HepG2 (cell line): ENCODE results near the gene CCDC28A. TPM values are rescaled to one million over a fixed set of nuclear protein-coding genes. Genes with fewer than 3 reads are reported as not detected.
A peak's percentile ranks its signal among the peaks of the same experiment; 100 is the strongest.

ENCODE experiments used
- ARHGAP35 ChIP-seq: sonication (generic); formaldehyde crosslinking; IDR thresholded peaks from 2 replicates; pipeline ENCODE4 v1.9.0; 2022; ENCODE audit warnings: mild to moderate bottlenecking, inconsistent platforms, moderate library complexity, missing genetic modification reagents, borderline replicate concordance
- MTF2 ChIP-seq: sonication (generic); formaldehyde crosslinking; IDR thresholded peaks from 2 replicates; pipeline ENCODE4 v1.5.0; 2020; ENCODE audit warnings: missing genetic modification reagents, borderline replicate concordance
- REL ChIP-seq: sonication (generic); formaldehyde crosslinking; conservative IDR thresholded peaks from 2 replicates; pipeline ENCODE4 v1.8.0; 2022; ENCODE audit warnings: mild to moderate bottlenecking, missing genetic modification reagents, moderate library complexity
- YY1 ChIP-seq: IDR thresholded peaks from 2 replicates; pipeline ENCODE4 v1.6.1; 2011; ENCODE audit warnings: low read length, low read depth, moderate library complexity, mild to moderate bottlenecking; ENCODE audit not compliant: insufficient read depth, insufficient replicate concordance
- ZIK1 ChIP-seq: sonication (generic); formaldehyde crosslinking; IDR thresholded peaks from 2 replicates; pipeline ENCODE4 v1.5.0; 2020; ENCODE audit warnings: mild to moderate bottlenecking, low read depth, missing genetic modification reagents, borderline replicate concordance
- ZNF230 ChIP-seq: sonication (generic); formaldehyde crosslinking; IDR thresholded peaks from 2 replicates; pipeline ENCODE4 v1.4.0; 2020; ENCODE audit warnings: mild to moderate bottlenecking, missing genetic modification reagents
- ZNF75D ChIP-seq: sonication (generic); formaldehyde crosslinking; IDR thresholded peaks from 2 replicates; pipeline ENCODE4 v1.8.1; 2023; ENCODE audit warnings: missing genetic modification reagents, mild to moderate bottlenecking, borderline replicate concordance
- ZNF773 ChIP-seq: sonication (generic); formaldehyde crosslinking; IDR thresholded peaks from 2 replicates; pipeline ENCODE4 v1.4.0; 2020; ENCODE audit warnings: missing genetic modification reagents, borderline replicate concordance
- polyA plus RNA-seq, 8 experiments: library from polyadenylated mRNA; depleted of rRNA in 3 of 8; stranded (reverse) in 7 of 8; unstranded in 1 of 8; fragments of >200 nt; fragmentation: Illumina TruSeq in 4 of 8; extraction: Trizol in 4 of 8; gene quantifications; 2 replicates each; pipeline versions ENCODE4 v1.2.1 to v1.2.3, GENCODE V29; 2011 to 2016; ENCODE audit warnings: low read depth in 4 of 8, missing spikeins in 1 of 8, mixed read lengths in 1 of 8; ENCODE audit not compliant: insufficient read depth in 1 of 8
- total RNA-seq, 5 experiments: library from RNA; depleted of rRNA; stranded (reverse); fragments of >200 nt; fragmentation: Illumina TruSeq; extraction: Trizol; gene quantifications; 2 replicates each; pipeline ENCODE4 v1.2.3, GENCODE V29; 2016; ENCODE audit warnings: low read depth in 1 of 5
- TF ChIP-seq, protein P1 (sequence below): sonication (generic); formaldehyde crosslinking; IDR thresholded peaks from 2 replicates; pipeline ENCODE4 v1.4.0; 2020; ENCODE audit warnings: missing genetic modification reagents, low read depth, mild to moderate bottlenecking, borderline replicate concordance
- TF ChIP-seq, protein P2 (sequence below), 2 experiments: IDR thresholded peaks; 2 replicates each; pipeline ENCODE4 v1.6.1; 2011 to 2012; ENCODE audit warnings: low read length in 2 of 2, borderline replicate concordance in 1 of 2, low read depth in 1 of 2, mild to moderate bottlenecking in 1 of 2, moderate library complexity in 1 of 2
- TF ChIP-seq, protein P3 (sequence below): sonication (generic); formaldehyde crosslinking; IDR thresholded peaks from 2 replicates; pipeline ENCODE4 v1.8.1; 2023; ENCODE audit warnings: mild to moderate bottlenecking, missing genetic modification reagents

Gene CCDC28A
- total and polyA plus RNA-seq, 2 of the 13 experiments (the other 11 are each of a cell fraction or from before 2014, with no cell fraction given) = 15.8 TPM

DNA sequence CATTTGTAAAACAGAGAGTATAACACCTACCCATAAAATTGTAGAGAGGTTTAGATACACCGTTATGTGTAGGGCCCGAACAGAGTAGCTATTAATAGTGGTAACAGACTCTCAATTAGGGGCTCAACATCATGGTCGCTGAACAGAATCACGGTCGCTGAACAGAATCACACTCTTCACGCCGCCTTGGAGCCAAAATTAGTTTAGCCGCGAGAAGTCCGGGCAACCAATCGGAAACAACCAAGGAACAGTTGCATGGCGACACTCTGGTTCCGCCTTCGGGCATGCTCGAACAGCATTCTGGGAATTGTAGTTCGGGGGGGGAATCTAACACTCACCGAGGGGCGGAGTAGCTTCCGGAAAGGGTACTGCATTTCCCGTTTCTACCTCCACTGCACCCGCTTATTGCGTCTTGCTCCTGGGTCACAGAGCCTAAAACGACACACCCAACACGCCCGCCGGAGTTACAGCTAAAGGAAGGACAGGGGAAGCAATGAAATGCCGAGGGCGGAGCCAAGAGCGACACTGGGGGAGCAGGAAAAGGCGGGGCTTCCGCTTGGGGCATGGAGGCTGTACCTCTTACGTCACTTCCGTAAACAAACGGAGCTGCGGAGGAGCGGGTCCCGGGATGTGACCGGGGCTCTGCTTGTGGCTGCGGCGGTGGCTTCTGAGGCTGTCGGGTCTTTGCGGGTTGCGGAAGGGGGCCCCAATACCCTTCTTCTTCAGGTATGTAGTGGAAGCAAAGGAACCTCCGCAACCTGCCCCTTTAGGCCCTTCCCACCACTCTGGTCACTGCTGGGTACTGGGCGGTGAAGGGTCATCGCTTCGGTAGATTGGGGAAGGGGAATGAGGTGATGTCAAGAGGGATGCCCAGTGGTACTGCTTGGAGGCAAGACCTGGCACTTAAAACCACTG lies at the start of gene CCDC28A (continued):
- peak; percentile 75 for TF ChIP-seq YY1
- TF ChIP-seq ZNF230 = no peak
- TF ChIP-seq MTF2 (CRISPR knock-in tag) = 0 out of 2 replicates have a peak, but pooled peaks have one; percentile 60
- no peak for TF ChIP-seq ZIK1
- TF ChIP-seq, protein P1, sequence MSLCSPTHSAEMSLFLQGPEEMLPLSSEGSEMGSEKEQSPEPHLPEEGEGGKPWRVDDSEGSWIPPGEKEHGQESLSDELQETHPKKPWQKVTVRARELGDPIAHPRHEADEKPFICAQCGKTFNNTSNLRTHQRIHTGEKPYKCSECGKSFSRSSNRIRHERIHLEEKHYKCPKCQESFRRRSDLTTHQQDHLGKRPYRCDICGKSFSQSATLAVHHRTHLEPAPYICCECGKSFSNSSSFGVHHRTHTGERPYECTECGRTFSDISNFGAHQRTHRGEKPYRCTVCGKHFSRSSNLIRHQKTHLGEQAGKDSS = peak; percentile 89; the same call in 1 of the 2 replicates
- TF ChIP-seq, protein P2, sequence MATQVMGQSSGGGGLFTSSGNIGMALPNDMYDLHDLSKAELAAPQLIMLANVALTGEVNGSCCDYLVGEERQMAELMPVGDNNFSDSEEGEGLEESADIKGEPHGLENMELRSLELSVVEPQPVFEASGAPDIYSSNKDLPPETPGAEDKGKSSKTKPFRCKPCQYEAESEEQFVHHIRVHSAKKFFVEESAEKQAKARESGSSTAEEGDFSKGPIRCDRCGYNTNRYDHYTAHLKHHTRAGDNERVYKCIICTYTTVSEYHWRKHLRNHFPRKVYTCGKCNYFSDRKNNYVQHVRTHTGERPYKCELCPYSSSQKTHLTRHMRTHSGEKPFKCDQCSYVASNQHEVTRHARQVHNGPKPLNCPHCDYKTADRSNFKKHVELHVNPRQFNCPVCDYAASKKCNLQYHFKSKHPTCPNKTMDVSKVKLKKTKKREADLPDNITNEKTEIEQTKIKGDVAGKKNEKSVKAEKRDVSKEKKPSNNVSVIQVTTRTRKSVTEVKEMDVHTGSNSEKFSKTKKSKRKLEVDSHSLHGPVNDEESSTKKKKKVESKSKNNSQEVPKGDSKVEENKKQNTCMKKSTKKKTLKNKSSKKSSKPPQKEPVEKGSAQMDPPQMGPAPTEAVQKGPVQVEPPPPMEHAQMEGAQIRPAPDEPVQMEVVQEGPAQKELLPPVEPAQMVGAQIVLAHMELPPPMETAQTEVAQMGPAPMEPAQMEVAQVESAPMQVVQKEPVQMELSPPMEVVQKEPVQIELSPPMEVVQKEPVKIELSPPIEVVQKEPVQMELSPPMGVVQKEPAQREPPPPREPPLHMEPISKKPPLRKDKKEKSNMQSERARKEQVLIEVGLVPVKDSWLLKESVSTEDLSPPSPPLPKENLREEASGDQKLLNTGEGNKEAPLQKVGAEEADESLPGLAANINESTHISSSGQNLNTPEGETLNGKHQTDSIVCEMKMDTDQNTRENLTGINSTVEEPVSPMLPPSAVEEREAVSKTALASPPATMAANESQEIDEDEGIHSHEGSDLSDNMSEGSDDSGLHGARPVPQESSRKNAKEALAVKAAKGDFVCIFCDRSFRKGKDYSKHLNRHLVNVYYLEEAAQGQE (IDR thresholded peaks at IDR 0.05; ENCODE audit: borderline replicate concordance in 1 of 2, low read depth in 1 of 2, low read length in 2 of 2) = peak in 1 of 2 experiments; percentile 5; a peak in 1 of 4 replicates
- 0 out of 2 replicates have a peak, but pooled peaks have one; percentile 47 for TF ChIP-seq ARHGAP35 (CRISPR knock-in tag)
- TF ChIP-seq REL (CRISPR knock-in tag) = 0 out of 2 replicates have a peak, but pooled peaks have one; percentile 32
- TF ChIP-seq, protein P3, sequence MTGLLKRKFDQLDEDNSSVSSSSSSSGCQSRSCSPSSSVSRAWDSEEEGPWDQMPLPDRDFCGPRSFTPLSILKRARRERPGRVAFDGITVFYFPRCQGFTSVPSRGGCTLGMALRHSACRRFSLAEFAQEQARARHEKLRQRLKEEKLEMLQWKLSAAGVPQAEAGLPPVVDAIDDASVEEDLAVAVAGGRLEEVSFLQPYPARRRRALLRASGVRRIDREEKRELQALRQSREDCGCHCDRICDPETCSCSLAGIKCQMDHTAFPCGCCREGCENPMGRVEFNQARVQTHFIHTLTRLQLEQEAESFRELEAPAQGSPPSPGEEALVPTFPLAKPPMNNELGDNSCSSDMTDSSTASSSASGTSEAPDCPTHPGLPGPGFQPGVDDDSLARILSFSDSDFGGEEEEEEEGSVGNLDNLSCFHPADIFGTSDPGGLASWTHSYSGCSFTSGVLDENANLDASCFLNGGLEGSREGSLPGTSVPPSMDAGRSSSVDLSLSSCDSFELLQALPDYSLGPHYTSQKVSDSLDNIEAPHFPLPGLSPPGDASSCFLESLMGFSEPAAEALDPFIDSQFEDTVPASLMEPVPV = no peak
- no peak for TF ChIP-seq ZNF75D (CRISPR knock-in tag)
- 0 out of 2 replicates have a peak, but pooled peaks have one; percentile 55 for TF ChIP-seq ZNF773 (CRISPR knock-in tag)
